ENCODE results near the gene ALDH1A2. TPM values are rescaled to one million over a fixed set of nuclear protein-coding genes. Genes with fewer than 3 reads are reported as not detected.

ALDH1A2 gene
- total and polyA plus RNA-seq, 4 donors = 3.6 to 28.4 (median 9.5) TPM

GRCh38 chr15:58103482-58103881 lies 38.0 kb upstream of the ALDH1A2 start:
- ATAC-seq (ENCODE audit: insufficient read depth, low FRiP score) = no peak
- no peak for DNase-seq
- Histone ChIP-seq H3K9ac (ENCODE audit: insufficient read depth in 1 of 2, low read length in 2 of 2) (no peak overlapping the region), H3K4me3 (no peak overlapping the region), H3K27ac (ENCODE audit: low read depth in 1 of 2, low read length in 1 of 2) (no peak overlapping the region), H3K36me3 (ENCODE audit: control insufficient read depth in 4 of 4, insufficient read depth in 4 of 4, low read length in 4 of 4) (no peaks in the 10 kb centered on the region), H3K9me3 (ENCODE audit: control insufficient read depth in 4 of 4, insufficient read depth in 3 of 4, low read length in 3 of 4) (no peaks in the 10 kb centered on the region), H3K27me3 (ENCODE audit: control insufficient read depth in 3 of 3, insufficient read depth in 3 of 3, low read length in 2 of 3) (no peaks in the 10 kb centered on the region), H3K4me1 (ENCODE audit: control insufficient read depth in 5 of 5, insufficient read depth in 5 of 5, low read length in 5 of 5) (no peaks in the 10 kb centered on the region)
- no peak for TF ChIP-seq CTCF (IDR thresholded peaks at IDR 0.05; ENCODE audit: control extremely low read depth, extremely low read depth)

GRCh38 chr15:58096529-58097084 lies 31.1 kb upstream of the ALDH1A2 start:
- WGBS, 2 donors = 81 to 90% methylated on average over 6 of the region's 6 CpGs
- ATAC-seq (ENCODE audit: insufficient read depth, low FRiP score) = no peak
- H3K9ac ChIP-seq (ENCODE audit: insufficient read depth in 1 of 2, low read length in 2 of 2) = no peak overlapping the region

GRCh38 chr15:58095415-58095814 lies 29.9 kb upstream of the ALDH1A2 start:
- Histone ChIP-seq H3K9me3 (ENCODE audit: control insufficient read depth in 4 of 4, insufficient read depth in 3 of 4, low read length in 3 of 4) (no peaks in the 10 kb centered on the region), H3K27me3 (ENCODE audit: control insufficient read depth in 3 of 3, insufficient read depth in 3 of 3, low read length in 2 of 3) (no peaks in the 10 kb centered on the region), H3K27ac (ENCODE audit: low read depth in 1 of 2, low read length in 1 of 2) (no peak overlapping the region), H3K9ac (ENCODE audit: insufficient read depth in 1 of 2, low read length in 2 of 2) (no peak overlapping the region), H3K36me3 (ENCODE audit: control insufficient read depth in 4 of 4, insufficient read depth in 4 of 4, low read length in 4 of 4) (no peaks in the 10 kb centered on the region), H3K4me3 (no peak overlapping the region), H3K4me1 (ENCODE audit: control insufficient read depth in 5 of 5, insufficient read depth in 5 of 5, low read length in 5 of 5) (no peaks in the 10 kb centered on the region)
- no peak for TF ChIP-seq CTCF (IDR thresholded peaks at IDR 0.05; ENCODE audit: control extremely low read depth, extremely low read depth)
- WGBS, 2 donors = 73 to 80% methylated on average over 2 of the region's 2 CpGs
- ATAC-seq (ENCODE audit: insufficient read depth, low FRiP score) (no peak), DNase-seq (no peak)

More at GRCh38 chr15:58096529-58097084, 31.1 kb upstream of the ALDH1A2 start:
- Histone ChIP-seq H3K27ac (ENCODE audit: low read depth in 1 of 2, low read length in 1 of 2) (no peak overlapping the region), H3K36me3 (ENCODE audit: control insufficient read depth in 4 of 4, insufficient read depth in 4 of 4, low read length in 4 of 4) (no peaks in the 10 kb centered on the region), H3K4me1 (ENCODE audit: control insufficient read depth in 5 of 5, insufficient read depth in 5 of 5, low read length in 5 of 5) (no peaks in the 10 kb centered on the region), H3K27me3 (ENCODE audit: control insufficient read depth in 3 of 3, insufficient read depth in 3 of 3, low read length in 2 of 3) (no peaks in the 10 kb centered on the region), H3K4me3 (no peak overlapping the region), H3K9me3 (ENCODE audit: control insufficient read depth in 4 of 4, insufficient read depth in 3 of 4, low read length in 3 of 4) (no peaks in the 10 kb centered on the region)
- no peak for DNase-seq
- no peak for TF ChIP-seq CTCF (IDR thresholded peaks at IDR 0.05; ENCODE audit: control extremely low read depth, extremely low read depth)

- DNase-seq (no peak), ATAC-seq (ENCODE audit: insufficient read depth, low FRiP score) (no peak)
- Histone ChIP-seq H3K27ac (ENCODE audit: low read depth in 1 of 2, low read length in 1 of 2) (no peak overlapping the region), H3K36me3 (ENCODE audit: control insufficient read depth in 4 of 4, insufficient read depth in 4 of 4, low read length in 4 of 4) (no peaks in the 10 kb centered on the region), H3K4me1 (ENCODE audit: control insufficient read depth in 5 of 5, insufficient read depth in 5 of 5, low read length in 5 of 5) (no peaks in the 10 kb centered on the region), H3K9ac (ENCODE audit: insufficient read depth in 1 of 2, low read length in 2 of 2) (no peak overlapping the region), H3K9me3 (ENCODE audit: control insufficient read depth in 4 of 4, insufficient read depth in 3 of 4, low read length in 3 of 4) (no peaks in the 10 kb centered on the region), H3K4me3 (no peak overlapping the region), H3K27me3 (ENCODE audit: control insufficient read depth in 3 of 3, insufficient read depth in 3 of 3, low read length in 2 of 3) (no peaks in the 10 kb centered on the region)
- no peak for TF ChIP-seq CTCF (IDR thresholded peaks at IDR 0.05; ENCODE audit: control extremely low read depth, extremely low read depth)
- WGBS, 2 donors = 55 to 64% methylated on average over 2 of the region's 2 CpGs
Measured at GRCh38 chr15:58087871-58088270, 22.4 kb upstream of the ALDH1A2 start.

All from lung (tissue), 12 donors.